Stimulated activated CD8-positive, alpha-beta memory T cell treated with anti-CD3 and anti-CD28 coated beads, Interleukin-7, amount 100 ng/mL, for 48 hours (primary cell): Measurements from ENCODE around the gene TASOR2.

Source experiments
- DNase-seq, 2 donors: peaks; one replicate each; pipeline ENCODE4 v3.0.0-alpha.2; 2020; ENCODE audit warnings: low read depth in 1 of 2; ENCODE audit errors: extremely low read depth in 1 of 2

TASOR2 gene

DNA sequence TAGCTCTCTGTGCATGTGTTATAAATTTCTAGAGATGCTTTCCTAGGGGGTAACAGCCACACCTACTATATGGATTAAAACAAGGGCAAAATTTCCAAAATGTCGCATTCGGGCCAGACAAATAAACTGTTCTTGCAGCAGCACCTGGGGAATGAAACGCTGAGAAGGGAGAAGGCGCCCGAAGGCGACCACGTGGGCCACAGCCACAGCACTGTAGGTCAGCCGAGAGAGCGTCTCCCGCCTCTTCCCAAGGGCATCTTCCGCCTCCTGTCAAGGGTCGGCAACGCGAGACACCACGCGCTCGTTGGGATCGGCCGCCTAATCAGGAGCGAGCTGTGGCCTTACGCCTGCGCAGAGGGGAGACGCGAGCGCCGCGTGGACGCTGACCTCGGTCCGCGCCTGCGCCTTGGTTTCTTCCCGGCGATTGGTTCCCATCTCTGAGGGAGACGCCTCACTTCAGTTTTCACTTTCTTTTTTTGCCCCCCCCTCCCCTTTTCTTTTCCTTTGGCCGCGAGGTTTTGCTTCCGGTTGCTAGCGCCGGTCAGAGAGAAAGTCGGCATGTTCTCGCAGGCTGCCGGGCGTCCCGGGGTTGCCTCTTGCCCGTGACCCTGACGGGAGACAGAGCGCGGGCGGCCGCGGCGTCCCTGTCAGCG, at the start of gene TASOR2:
Gene TASOR2, plus strand, starts transcription at position 521 of the 653 bp plus-strand sequence. CDS start 35,805 bp downstream, outside the sequence.
- DNase-seq, result peak; percentile 96 to 97

DNA sequence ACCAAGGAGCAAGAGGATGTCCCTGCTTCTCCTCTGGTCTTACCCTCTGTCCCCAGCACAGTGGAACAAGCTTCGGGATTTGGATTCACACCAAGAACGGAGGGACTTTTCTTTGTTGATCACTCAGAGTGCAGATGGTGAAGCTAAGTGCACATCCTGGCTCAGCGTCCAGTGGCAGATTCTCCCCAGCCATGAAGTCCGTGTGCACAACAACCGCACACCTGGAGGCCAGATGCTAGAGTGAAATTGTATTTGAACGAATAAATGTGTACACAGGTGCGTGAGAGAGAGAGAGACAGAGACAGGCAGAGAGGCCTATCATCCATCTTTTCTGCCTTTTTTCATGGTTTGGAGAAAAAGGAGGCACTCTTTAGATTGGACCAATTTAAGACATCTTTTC, 49.7 kb upstream of the TASOR2 start:
- no peak for DNase-seq

GRCh38 chr10:5638494-5638893, 46.1 kb upstream of the TASOR2 start:
- DNase-seq, result no peak

DNA sequence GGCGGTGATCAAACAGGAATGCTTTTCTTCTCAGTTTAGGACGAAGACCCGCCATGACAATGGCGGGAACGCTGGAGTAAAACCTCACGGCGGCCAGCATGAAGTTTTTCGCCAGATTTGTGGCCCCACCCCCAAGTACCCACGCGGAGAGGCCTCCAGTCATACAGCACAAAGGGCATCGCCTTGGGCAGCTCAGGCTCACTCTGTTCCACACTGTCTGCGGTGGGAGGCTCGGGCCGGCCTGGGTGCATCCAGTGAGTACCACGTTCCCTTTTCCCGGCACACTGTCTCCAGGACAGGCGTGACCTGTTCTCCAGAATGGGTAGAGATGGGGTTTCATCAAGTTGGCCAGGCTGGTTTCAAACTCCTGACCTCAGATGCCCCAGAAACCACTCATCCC, 45.6 kb upstream of the TASOR2 start:
- no peak for DNase-seq

DNA sequence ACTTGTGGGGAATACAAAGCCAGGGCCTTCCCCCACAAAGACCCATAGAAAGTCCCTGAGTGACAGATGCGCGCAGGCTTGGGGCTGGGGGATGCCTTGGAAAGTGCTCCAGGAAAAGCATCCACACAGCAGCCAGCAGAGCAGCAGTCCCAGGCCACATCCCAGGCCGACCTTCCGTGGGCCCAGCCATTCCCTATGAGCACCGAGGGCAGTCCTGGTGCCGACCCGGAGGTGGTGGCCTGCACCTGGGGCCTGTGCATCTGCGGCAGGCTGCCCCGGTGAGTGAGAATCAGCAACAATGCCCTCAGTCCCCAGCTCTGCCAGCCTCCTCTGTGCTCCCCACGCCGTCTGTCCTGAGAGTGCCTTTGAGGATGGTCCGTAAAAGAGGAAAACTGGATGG, 44.6 kb upstream of the TASOR2 start:
- no peak for DNase-seq

GRCh38 chr10:5640501-5640900, 44.1 kb upstream of the TASOR2 start:
- DNase-seq, result no peak

DNA sequence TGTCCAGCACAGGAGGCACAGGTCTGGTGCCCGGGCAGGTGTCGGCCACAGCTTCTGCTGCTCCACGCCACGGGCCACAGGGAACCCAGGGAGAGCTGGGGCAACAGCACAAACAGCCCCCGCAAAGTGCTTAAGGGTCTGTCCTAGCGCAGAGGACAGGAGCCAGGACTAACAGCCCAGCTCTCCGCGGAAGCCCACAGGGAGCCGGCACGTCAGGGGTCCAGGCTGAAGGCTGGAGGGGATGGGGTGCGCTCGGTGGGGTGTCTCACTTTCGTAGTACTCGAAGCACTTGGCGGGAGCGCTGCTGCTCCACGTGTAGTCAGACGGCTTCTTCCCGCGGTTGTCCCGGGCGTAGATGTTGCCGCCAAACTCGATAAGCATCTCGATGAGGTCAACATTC, 43.1 kb upstream of the TASOR2 start:
- DNase-seq, result no peak

GRCh38 chr10:5643346-5644067, 41.1 kb upstream of the TASOR2 start:
- no peak for DNase-seq

- no peak for DNase-seq
These were observed 39.7 kb upstream of the TASOR2 start for GRCh38 chr10:5644930-5645329.

DNA sequence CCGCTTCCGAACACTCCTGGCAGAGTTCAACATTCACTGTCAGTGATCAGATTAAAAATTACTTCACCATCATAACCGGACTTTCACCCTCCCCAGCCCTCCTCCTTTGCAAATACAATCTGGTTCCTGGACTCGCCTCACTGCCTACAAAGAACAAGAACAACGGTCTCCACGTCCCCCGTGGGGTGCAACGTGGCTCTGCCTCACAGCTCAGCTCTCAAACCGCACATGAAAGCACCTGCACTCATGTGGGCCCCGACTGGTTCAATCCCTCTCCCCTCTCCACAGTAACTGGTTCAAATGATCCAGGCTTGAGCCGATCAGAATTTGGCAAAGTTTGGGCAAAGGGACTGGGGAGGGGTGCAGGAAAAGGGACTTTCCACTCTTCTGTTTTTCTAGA, 39.3 kb upstream of the TASOR2 start:
- no peak for DNase-seq

DNA sequence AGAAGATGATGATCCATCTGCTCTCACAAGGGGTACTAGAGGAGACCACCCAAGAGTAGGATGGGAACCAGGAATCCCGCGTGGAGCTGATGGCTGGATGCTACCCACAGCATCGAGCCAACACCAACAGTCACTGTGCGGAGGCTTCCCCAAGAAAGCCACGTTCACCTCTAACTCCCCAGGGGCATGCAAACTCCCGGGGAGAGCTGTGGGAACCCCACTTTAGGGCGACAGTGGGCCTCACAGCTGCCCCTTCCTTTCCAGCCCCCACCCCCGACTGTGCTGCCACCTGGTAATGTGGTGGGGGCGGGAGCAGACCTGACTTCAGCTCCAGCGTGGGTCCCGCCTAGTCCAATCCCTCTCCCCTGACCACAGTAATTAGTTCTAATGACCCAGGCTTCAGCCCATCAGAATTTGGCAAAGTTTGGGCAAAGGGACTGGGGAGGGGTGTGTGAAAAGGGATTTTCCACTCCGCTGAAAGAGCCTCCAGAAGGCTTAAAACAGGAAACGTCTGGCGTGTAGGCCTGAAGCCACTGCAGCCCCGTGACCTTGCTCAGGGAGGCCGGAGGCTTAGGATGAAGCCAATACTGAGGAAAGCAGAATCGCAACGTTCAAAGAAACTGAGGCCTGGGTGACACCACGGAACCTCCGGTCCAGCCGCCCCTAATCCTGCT, 38.6 kb upstream of the TASOR2 start:
- no peak for DNase-seq

GRCh38 chr10:5647507-5648240, 37.0 kb upstream of the TASOR2 start:
- no peak for DNase-seq

DNA sequence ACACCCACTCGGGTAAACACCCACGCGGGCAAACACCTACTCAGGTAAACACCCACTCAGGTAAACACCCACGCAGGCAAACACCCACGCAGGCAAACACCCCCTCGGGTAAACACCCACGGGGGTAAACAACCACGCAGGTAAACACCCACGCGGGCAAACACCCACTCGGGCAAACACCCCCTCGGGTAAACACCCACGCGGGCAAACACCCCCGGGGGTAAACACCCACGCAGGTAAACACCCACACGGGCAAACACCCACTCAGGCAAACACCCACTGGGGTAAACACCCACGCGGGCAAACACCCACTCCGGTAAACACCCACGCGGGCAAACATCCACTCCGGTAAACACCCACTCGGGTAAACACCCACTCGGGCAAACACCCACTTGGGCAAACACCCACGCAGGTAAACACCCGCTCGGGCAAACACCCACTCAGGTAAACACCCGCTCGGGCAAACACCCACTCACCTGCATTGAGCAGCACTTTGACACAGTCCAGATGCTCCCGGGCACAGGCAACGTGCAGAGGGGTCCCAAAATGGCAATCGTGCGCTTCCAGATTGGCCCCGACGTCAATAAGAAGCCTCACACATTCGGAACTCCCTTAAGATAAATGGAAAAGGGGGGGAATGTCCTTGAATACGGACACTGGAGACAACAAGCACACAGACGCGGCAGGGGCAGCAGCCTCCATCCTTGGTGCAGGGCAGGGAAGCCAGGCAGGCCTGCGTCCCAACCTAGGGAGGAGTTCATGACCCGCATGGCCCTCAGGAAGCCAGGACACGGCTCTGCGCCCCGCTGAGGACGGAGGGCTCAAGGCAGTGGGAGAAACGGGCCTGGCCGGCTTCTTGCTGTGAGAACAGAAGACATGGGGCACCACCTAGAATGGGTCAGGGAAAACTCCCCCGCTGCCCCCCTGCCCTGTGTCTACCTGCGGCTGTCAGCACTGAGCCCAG, 35.9 kb upstream of the TASOR2 start:
- no peak for DNase-seq

DNA sequence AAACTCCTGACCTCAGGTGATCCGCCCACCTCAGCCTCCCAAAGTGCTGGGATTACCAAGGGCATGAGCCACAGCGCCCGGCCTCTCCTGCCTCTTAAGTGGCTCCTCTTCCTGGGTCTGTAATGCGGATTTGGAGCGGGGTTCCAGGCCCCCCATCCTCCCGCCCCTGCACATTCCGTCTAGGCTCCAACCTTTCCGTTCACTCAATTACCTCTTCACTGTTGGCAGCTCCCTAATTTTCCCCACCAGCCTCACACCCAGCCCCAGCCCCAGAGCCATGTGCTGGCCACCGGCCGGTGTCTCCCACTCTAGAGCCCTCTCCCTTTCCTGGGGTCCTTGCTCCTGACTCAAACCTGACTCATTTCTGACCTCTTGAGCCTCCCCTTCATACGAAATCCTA, 34.9 kb upstream of the TASOR2 start:
- no peak for DNase-seq

DNA sequence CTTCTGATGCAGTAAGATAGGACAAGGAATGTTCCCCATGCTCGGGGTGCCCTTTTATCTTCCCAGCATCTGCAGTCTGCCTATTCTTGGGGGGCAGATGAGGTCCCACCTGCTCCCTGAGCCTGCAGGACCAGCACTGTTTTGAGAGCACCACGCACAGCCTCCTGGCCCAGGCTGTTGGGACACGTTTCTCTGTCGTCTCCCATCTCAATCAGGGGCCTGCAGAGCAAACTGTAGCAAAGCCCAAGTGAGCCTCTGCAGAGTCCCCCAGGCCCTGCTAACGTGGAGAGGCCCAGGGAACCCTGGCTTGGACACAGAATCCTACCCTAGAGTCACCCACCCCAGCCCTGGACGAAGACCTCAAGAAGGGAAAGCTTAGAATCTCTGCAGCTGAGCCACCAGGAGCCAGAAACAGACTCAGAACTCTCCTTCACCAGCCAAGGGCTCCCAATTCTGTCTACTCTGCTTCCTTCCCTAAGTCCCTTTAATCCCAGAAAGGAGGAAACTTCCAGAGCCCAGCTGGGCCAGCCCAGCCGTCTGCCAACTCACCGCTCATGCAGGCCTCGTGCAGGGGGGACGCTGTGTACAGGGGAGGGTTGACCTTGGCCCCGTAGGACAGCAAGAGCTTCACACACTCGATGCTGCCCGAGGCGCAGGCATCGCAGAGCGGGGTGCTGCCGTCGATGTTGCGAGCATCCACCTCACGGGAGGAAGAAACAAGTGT, 33.8 kb upstream of the TASOR2 start:
- no peak for DNase-seq

GRCh38 chr10:5651388-5651764, 33.3 kb upstream of the TASOR2 start:
- no peak for DNase-seq

GRCh38 chr10:5652746-5653145, 31.9 kb upstream of the TASOR2 start:
- DNase-seq, result no peak

- no peak for DNase-seq
These were observed 30.4 kb upstream of the TASOR2 start for GRCh38 chr10:5654218-5654755.

GRCh38 chr10:5655121-5655520, 29.5 kb upstream of the TASOR2 start:
- DNase-seq, result no peak
